ENCODE data around the gene TMEM163. TPM values are rescaled to one million over a fixed set of nuclear protein-coding genes. Genes with fewer than 3 reads are reported as not detected.
A peak's percentile ranks its signal among the peaks of the same experiment; 100 is the strongest.

TMEM163 gene
- total RNA-seq, 6 donors from 2014 or later = 19.3 to 71.6 (median 26.7) TPM

- DNase-seq = no peak
- Histone ChIP-seq H3K27ac (peak overlapping the region in 1 of 4 donors; percentile 5), H3K27me3 (no peaks in the 10 kb centered on the region), H3K4me1 (peaks cover 1 to 8% (median 5%) of the 10 kb centered on the region in 4 donors), H3K9me3 (no peaks in the 10 kb centered on the region), H3K4me3 (no peak overlapping the region), H3K36me3 (no peaks in the 10 kb centered on the region)
- 32 to 36% methylated on average over 2 of the region's 2 CpGs for WGBS, 2 donors
- TF ChIP-seq CTCF (IDR thresholded peaks at IDR 0.05) = no peak
- peak in 1 of 4 donors; percentile 52 for TF ChIP-seq EP300 (IDR thresholded peaks at IDR 0.05)
- peak in 1 of 2 donors; percentile 21 for TF ChIP-seq POLR2AphosphoS5 (IDR thresholded peaks at IDR 0.05)
- TF ChIP-seq POLR2A (IDR thresholded peaks at IDR 0.05) = no peak
- ATAC-seq (ENCODE audit: low FRiP score in 2 of 2) = peak; percentile 25 to 32
These were observed 35.2 kb downstream of the TMEM163 start for GRCh38 chr2:134683561-134684112.

GRCh38 chr2:134682726-134683125, 36.1 kb downstream of the TMEM163 start:
- H3K36me3 ChIP-seq = no peaks in the 10 kb centered on the region
- no peak overlapping the region for H3K4me3 ChIP-seq
- no peaks in the 10 kb centered on the region for H3K9me3 ChIP-seq
- WGBS, 2 donors = 26 to 36% methylated on average over 3 of the region's 3 CpGs
- TF ChIP-seq POLR2A (IDR thresholded peaks at IDR 0.05) = no peak
- TF ChIP-seq POLR2AphosphoS5 (IDR thresholded peaks at IDR 0.05) = no peak
- no peak for TF ChIP-seq CTCF (IDR thresholded peaks at IDR 0.05)
- no peak for TF ChIP-seq EP300 (IDR thresholded peaks at IDR 0.05)
- DNase-seq (no peak), ATAC-seq (ENCODE audit: low FRiP score in 2 of 2) (no peak)
- H3K4me1 ChIP-seq = peaks cover 3 to 8% (median 7%) of the 10 kb centered on the region in 4 donors
- H3K27me3 ChIP-seq = no peaks in the 10 kb centered on the region
- H3K27ac ChIP-seq = peak overlapping the region in 1 of 4 donors; percentile 5

- Histone ChIP-seq H3K27me3 (no peaks in the 10 kb centered on the region), H3K4me1 (peaks cover 3 to 8% (median 7%) of the 10 kb centered on the region in 4 donors), H3K27ac (no peak overlapping the region), H3K36me3 (no peaks in the 10 kb centered on the region), H3K9me3 (no peaks in the 10 kb centered on the region), H3K4me3 (no peak overlapping the region)
- DNase-seq (no peak), ATAC-seq (ENCODE audit: low FRiP score in 2 of 2) (no peak)
- 80 to 88% methylated on average over 8 of the region's 8 CpGs for WGBS, 2 donors
- no peak for TF ChIP-seq POLR2A (IDR thresholded peaks at IDR 0.05)
- no peak for TF ChIP-seq EP300 (IDR thresholded peaks at IDR 0.05)
- TF ChIP-seq POLR2AphosphoS5 (IDR thresholded peaks at IDR 0.05) = no peak
- no peak for TF ChIP-seq CTCF (IDR thresholded peaks at IDR 0.05)
These were observed 37.6 kb downstream of the TMEM163 start for GRCh38 chr2:134681201-134681600.

GRCh38 chr2:134679745-134680144, 39.1 kb downstream of the TMEM163 start:
- WGBS, 2 donors = 43 to 55% methylated on average over 6 of the region's 6 CpGs

More at GRCh38 chr2:134679745-134680144, 39.1 kb downstream of the TMEM163 start:
- TF ChIP-seq POLR2A (IDR thresholded peaks at IDR 0.05) = no peak
- no peak for TF ChIP-seq CTCF (IDR thresholded peaks at IDR 0.05)
- TF ChIP-seq EP300 (IDR thresholded peaks at IDR 0.05) = no peak
- TF ChIP-seq POLR2AphosphoS5 (IDR thresholded peaks at IDR 0.05) = no peak
- no peaks in the 10 kb centered on the region for H3K36me3 ChIP-seq
- DNase-seq = no peak
- no peaks in the 10 kb centered on the region for H3K9me3 ChIP-seq
- ATAC-seq (ENCODE audit: low FRiP score in 2 of 2) = peak in 1 of 2 donors; percentile 32
- no peaks in the 10 kb centered on the region for H3K27me3 ChIP-seq
- no peak overlapping the region for H3K4me3 ChIP-seq
- H3K4me1 ChIP-seq = peaks cover 3 to 13% (median 7%) of the 10 kb centered on the region in 4 donors
- H3K27ac ChIP-seq = no peak overlapping the region
